ENCODE measurements around the gene PLEKHB1. TPM values are rescaled to one million over a fixed set of nuclear protein-coding genes. Genes with fewer than 3 reads are reported as not detected.
A peak's percentile ranks its signal among the peaks of the same experiment; 100 is the strongest.

The PLEKHB1 gene
- total RNA-seq, 1 experiment from 2014 or later, result 22.9 TPM

GRCh38 chr11:73652046-73652730, 5.8 kb downstream of the PLEKHB1 start:
- Histone ChIP-seq H3K36me3 (ENCODE audit: control insufficient read depth in 1 of 2, insufficient read depth in 2 of 2, low read length in 2 of 2) (no peaks in the 10 kb centered on the region), H3K4me2 (ENCODE audit: low read length) (peak overlapping the region; percentile 49), H4K20me1 (ENCODE audit: insufficient read depth) (no peaks in the 10 kb centered on the region), H3K27me3 (ENCODE audit: insufficient read depth, low read length) (no peaks in the 10 kb centered on the region), H3K27ac (ENCODE audit: low read depth, low read length) (peak overlapping the region; percentile 11; the same call in 1 of the 2 replicates), H3K9ac (ENCODE audit: low read length) (no peak overlapping the region), H3K4me1 (ENCODE audit: control insufficient read depth in 1 of 2, insufficient read depth in 2 of 2, low read length in 2 of 2) (peaks cover 20 to 27% of the 10 kb centered on the region in 2 experiments), H2AFZ (ENCODE audit: low read depth, low read length, poor library complexity, severe bottlenecking) (no peak overlapping the region), H3K4me3 (replicated peaks in 1 of 2; ENCODE audit: low read depth in 1 of 2, low read length in 2 of 2) (peak overlapping the region in 1 of 2 experiments; percentile 17; a peak in 1 of 4 replicates), H3K79me2 (ENCODE audit: insufficient read depth, low read length) (no peaks in the 10 kb centered on the region), H3K9me2 (ENCODE audit: insufficient read depth) (no peaks in the 10 kb centered on the region), H3K9me3 (ENCODE audit: control insufficient read depth in 1 of 2, insufficient read depth in 1 of 2, low read depth in 1 of 2, low read length in 2 of 2) (no peaks in the 10 kb centered on the region)
- BruUV-seq (replicated peaks), result no TSS peak
- DNase-seq (ENCODE audit: low read depth, low spot score), result peak; percentile 36
- ChIA-PET POLR2A (interaction anchor here (0.5 kb wide), 1 partner anchor 54 kb away, joined by 5 read pairs; no protein-coding TSS in a partner anchor), CTCF (no interaction called here), RAD21 (ENCODE audit: low non-redundant PET in 1 of 2, low total read pairs in 2 of 2, uncharacterized antibody in 2 of 2, unreplicated experiment in 2 of 2) (interaction anchor here in 1 of 2 experiments (0.7 kb wide), 1 partner anchor 26 kb away, joined by 3 read pairs; no protein-coding TSS in a partner anchor)
- no peak for TF ChIP-seq POLR2A (IDR thresholded peaks at IDR 0.05; ENCODE audit: borderline replicate concordance, extremely low read depth, insufficient read depth, insufficient read length)
- TF ChIP-seq CBX3 (IDR thresholded peaks at IDR 0.05; ENCODE audit: low read depth), result no peak
- no peak for TF ChIP-seq ELF1 (IDR thresholded peaks at IDR 0.05; ENCODE audit: borderline replicate concordance, low read depth)
- no peak for TF ChIP-seq SRF (IDR thresholded peaks at IDR 0.05; ENCODE audit: low read depth)
- TF ChIP-seq ZFX (IDR thresholded peaks at IDR 0.05), result no peak
- no peak for TF ChIP-seq ATF3 (IDR thresholded peaks at IDR 0.05)
- TF ChIP-seq MAX (IDR thresholded peaks at IDR 0.05), result no peak
- TF ChIP-seq YY1 (IDR thresholded peaks at IDR 0.05; ENCODE audit: extremely low read depth, insufficient replicate concordance, low read depth, low read length), result no peak
- TF ChIP-seq ZBTB33 (IDR thresholded peaks at IDR 0.05; ENCODE audit: extremely low read depth, insufficient replicate concordance, low read length), result no peak
- TF ChIP-seq CTCF (IDR thresholded peaks at IDR 0.05 in 2 of 3, conservative IDR thresholded peaks at IDR 0.05 in 1 of 3; ENCODE audit: borderline replicate concordance in 1 of 3, insufficient read depth in 1 of 3, low read depth in 2 of 3, low read length in 2 of 3), result no peak
- no peak for TF ChIP-seq EZH2phosphoT487 (IDR thresholded peaks at IDR 0.05; ENCODE audit: borderline replicate concordance)
- no peak for TF ChIP-seq SIN3A (IDR thresholded peaks at IDR 0.05; ENCODE audit: low read depth)
- no peak for TF ChIP-seq CEBPB (IDR thresholded peaks at IDR 0.05; ENCODE audit: low read depth)
- no peak for TF ChIP-seq TCF7L2 (IDR thresholded peaks at IDR 0.05; ENCODE audit: borderline replicate concordance, extremely low read depth, insufficient read depth, insufficient read length)
- peak; percentile 53 for ATAC-seq
- intact Hi-C loops (cut with micrococcal nuclease), result no loop called here

Measured in HCT116 (cell line).